Osteoblast (primary cell): ENCODE results near the gene PNPLA2. TPM values are rescaled to one million over a fixed set of nuclear protein-coding genes. Genes with fewer than 3 reads are reported as not detected.

Source experiments
- DNase-seq: peaks from one replicate; pipeline ENCODE4 v3.0.0; 2011; ENCODE audit warnings: low spot score, mixed read lengths; ENCODE audit not compliant: insufficient read length; ENCODE audit errors: missing footprints
- H2AFZ ChIP-seq: 2 replicates; pipeline ENCODE4 v1.6.0; 2011; ENCODE audit warnings: mild to moderate bottlenecking, low read length
- H3K27ac ChIP-seq: 2 replicates; pipeline ENCODE4 v1.5.1; 2011; ENCODE audit warnings: mild to moderate bottlenecking, low read depth, low read length, moderate library complexity
- H3K27me3 ChIP-seq: 2 replicates; pipeline ENCODE4 v1.6.0; 2012; ENCODE audit warnings: mild to moderate bottlenecking, control low read depth, inconsistent platforms, low read length, moderate library complexity; ENCODE audit not compliant: insufficient read depth
- H3K36me3 ChIP-seq: 2 replicates; pipeline ENCODE4 v1.5.1; 2011; ENCODE audit warnings: mild to moderate bottlenecking, low read length, control low read depth, moderate library complexity; ENCODE audit not compliant: insufficient read depth
- H3K4me1 ChIP-seq: 2 replicates; pipeline ENCODE4 v1.5.1; 2011; ENCODE audit warnings: mild to moderate bottlenecking, low read length, control low read depth, moderate library complexity; ENCODE audit not compliant: insufficient read depth
- H3K4me2 ChIP-seq: 2 replicates; pipeline ENCODE4 v1.6.0; 2011; ENCODE audit warnings: mild to moderate bottlenecking, low read length; ENCODE audit not compliant: insufficient read depth
- H3K4me3 ChIP-seq: fragments of 200-600 bp; sonication (generic); 3 replicates; pipeline ENCODE4 v1.5.1; 2012; ENCODE audit warnings: mild to moderate bottlenecking, low read length, inconsistent platforms; ENCODE audit not compliant: insufficient read depth
- H3K79me2 ChIP-seq: 2 replicates; pipeline ENCODE4 v1.6.0; 2012; ENCODE audit warnings: mild to moderate bottlenecking, low read length, control low read depth, inconsistent platforms; ENCODE audit not compliant: insufficient read depth
- H3K9me3 ChIP-seq: 2 replicates; pipeline ENCODE4 v1.5.1; 2011; ENCODE audit warnings: low read depth, low read length, control low read depth
- H4K20me1 ChIP-seq: 2 replicates; pipeline ENCODE4 v1.6.0; 2012; ENCODE audit warnings: mild to moderate bottlenecking, low read length, control low read depth; ENCODE audit not compliant: insufficient read depth
- total RNA-seq: library from RNA; depleted of rRNA; stranded (reverse); fragments of >200 nt; gene quantifications from 2 replicates; pipeline ENCODE4 v1.2.3, GENCODE V29; 2012
- TF ChIP-seq, protein P1 (sequence below): IDR thresholded peaks from 2 replicates; pipeline ENCODE4 v1.5.1; 2011; ENCODE audit warnings: mild to moderate bottlenecking, low read depth, low read length, moderate library complexity; ENCODE audit errors: extremely low read depth

PNPLA2 gene
- total RNA-seq, 1 donor: 32.6 TPM

DNA sequence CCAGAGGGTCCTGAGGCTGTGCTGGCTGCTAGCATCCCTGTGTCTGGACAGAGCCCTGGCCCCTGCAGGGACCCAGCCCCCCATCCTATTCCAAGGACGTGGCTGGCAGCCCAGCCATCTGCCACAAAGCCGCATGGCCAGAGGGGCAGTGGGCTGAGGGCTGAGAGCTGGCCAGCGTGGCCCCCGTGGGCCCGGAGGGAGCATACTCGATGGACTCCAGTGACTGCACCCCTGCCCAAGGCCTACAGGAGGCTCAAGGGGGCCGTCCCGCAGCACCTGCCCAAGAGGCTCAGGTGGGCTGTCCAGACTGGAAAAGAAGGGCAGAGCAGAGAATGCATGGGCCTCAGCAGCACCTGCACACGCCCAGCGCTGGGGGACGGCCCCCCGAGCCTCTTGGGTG lies 37.1 kb downstream of the PNPLA2 start:
- no peak for DNase-seq
- peaks cover 3% of the 10 kb centered on the region for H3K36me3 ChIP-seq
- no peak overlapping the region for H3K27ac ChIP-seq
- H3K9me3 ChIP-seq: no peaks in the 10 kb centered on the region
- peaks cover 7% of the 10 kb centered on the region for H3K4me1 ChIP-seq
- H4K20me1 ChIP-seq: peaks cover 63% of the 10 kb centered on the region
- H2AFZ ChIP-seq: no peak overlapping the region
- H3K4me3 ChIP-seq: no peak overlapping the region
- H3K79me2 ChIP-seq: peaks cover 90% of the 10 kb centered on the region
- H3K27me3 ChIP-seq: no peaks in the 10 kb centered on the region
- H3K4me2 ChIP-seq: no peak overlapping the region
- TF ChIP-seq, protein P1, sequence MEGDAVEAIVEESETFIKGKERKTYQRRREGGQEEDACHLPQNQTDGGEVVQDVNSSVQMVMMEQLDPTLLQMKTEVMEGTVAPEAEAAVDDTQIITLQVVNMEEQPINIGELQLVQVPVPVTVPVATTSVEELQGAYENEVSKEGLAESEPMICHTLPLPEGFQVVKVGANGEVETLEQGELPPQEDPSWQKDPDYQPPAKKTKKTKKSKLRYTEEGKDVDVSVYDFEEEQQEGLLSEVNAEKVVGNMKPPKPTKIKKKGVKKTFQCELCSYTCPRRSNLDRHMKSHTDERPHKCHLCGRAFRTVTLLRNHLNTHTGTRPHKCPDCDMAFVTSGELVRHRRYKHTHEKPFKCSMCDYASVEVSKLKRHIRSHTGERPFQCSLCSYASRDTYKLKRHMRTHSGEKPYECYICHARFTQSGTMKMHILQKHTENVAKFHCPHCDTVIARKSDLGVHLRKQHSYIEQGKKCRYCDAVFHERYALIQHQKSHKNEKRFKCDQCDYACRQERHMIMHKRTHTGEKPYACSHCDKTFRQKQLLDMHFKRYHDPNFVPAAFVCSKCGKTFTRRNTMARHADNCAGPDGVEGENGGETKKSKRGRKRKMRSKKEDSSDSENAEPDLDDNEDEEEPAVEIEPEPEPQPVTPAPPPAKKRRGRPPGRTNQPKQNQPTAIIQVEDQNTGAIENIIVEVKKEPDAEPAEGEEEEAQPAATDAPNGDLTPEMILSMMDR: no peak

DNA sequence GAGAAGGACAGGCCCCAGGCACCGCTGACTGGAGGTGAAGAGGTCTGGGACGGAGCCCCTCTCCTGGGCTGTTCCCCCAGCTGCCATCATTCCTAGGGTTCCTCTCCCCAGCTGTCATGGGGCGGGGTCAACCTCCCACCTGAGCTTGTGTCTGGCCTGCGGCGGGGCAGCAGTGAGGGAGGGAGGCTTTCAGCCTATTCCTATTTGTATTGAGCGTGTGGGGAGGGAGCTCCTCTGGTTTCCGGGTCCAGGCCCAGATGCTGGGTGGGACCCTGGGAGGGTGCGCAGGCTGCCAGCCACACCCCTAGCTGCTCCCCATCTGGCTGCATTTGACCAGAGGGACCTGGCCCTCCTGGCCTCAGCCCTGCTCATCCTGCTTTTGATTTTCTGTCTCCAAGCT lies 37.7 kb downstream of the PNPLA2 start:
- Histone ChIP-seq H3K4me2 (no peak overlapping the region), H3K27me3 (no peaks in the 10 kb centered on the region), H3K9me3 (no peaks in the 10 kb centered on the region), H3K4me3 (no peak overlapping the region), H3K27ac (no peak overlapping the region), H4K20me1 (peaks cover 59% of the 10 kb centered on the region), H3K36me3 (peaks cover 3% of the 10 kb centered on the region), H3K79me2 (peaks cover 87% of the 10 kb centered on the region), H3K4me1 (peaks cover 7% of the 10 kb centered on the region), H2AFZ (no peak overlapping the region)
- TF ChIP-seq, protein P1: no peak
- DNase-seq: no peak

DNA sequence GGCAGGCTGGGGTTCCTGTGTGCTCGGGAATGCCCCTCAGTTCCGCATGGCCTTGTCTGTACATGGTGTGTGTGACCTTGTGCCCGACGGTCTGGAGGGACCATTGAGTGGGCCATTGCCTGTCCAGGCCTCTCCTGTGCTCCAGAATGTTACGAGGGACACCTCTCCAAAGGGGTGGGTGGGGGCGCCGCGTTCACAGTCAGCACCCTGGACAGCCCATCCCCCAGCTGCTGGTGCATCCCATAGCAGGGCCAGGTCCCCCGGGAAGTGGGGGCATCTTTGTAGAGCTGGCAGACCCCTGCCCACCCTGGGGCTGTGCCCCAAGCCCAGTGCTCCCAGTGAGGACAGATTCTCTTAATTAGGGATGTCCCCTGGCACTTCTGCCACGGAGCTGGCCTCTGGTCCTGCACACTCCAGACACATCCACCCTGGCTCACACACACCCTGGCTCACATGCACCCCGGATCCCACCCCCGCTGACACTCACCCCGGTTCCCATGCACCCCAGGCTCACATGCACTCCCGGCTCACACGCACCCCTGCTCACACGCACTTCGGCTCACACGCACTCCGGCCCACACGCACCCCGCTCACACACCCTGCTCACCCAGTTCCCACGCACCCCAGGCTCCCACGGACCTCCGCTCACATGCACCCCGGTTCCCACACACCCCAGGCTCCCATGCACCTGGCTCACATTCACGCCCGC lies 39.5 kb downstream of the PNPLA2 start:
- DNase-seq: no peak
- Histone ChIP-seq H3K27ac (no peak overlapping the region), H3K79me2 (peaks cover 81% of the 10 kb centered on the region), H3K36me3 (peaks cover 3% of the 10 kb centered on the region), H3K4me2 (no peak overlapping the region), H3K9me3 (no peaks in the 10 kb centered on the region), H2AFZ (no peak overlapping the region), H3K4me3 (no peak overlapping the region), H3K27me3 (no peaks in the 10 kb centered on the region), H4K20me1 (peaks cover 68% of the 10 kb centered on the region), H3K4me1 (peaks cover 7% of the 10 kb centered on the region)
- TF ChIP-seq, protein P1: no peak

DNA sequence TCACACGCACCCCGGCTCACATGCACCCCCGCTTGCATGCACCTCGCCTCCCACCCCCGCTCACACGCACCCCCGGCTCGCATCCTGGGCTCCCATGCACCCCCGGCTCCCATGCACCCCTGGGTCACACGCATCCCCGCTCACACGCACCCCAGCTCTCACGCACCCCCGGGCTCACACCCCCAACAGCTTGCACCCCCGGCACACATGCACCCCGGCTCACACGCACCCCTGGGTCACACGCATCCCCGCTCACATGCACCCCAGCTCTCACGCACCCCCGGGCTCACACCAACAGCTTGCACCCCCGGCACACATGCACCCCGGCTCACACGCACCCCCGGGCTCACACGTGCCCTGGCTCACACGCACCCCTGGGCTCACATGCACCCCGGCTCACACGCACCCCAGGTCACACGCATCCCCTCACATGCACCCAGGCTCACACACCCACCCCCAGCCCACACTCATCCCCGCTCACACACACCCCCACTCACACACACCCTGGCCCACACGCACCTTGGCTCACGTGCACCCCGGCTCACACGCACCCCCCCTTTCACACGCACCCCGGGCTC lies 40.1 kb downstream of the PNPLA2 start:
- TF ChIP-seq, protein P1: no peak
- H4K20me1 ChIP-seq: peaks cover 64% of the 10 kb centered on the region
- H2AFZ ChIP-seq: no peak overlapping the region
- peaks cover 75% of the 10 kb centered on the region for H3K79me2 ChIP-seq
- no peak overlapping the region for H3K4me3 ChIP-seq
- peaks cover 7% of the 10 kb centered on the region for H3K4me1 ChIP-seq
- no peaks in the 10 kb centered on the region for H3K27me3 ChIP-seq
- no peak for DNase-seq
- no peaks in the 10 kb centered on the region for H3K9me3 ChIP-seq
- peaks cover 3% of the 10 kb centered on the region for H3K36me3 ChIP-seq
- H3K27ac ChIP-seq: no peak overlapping the region
- no peak overlapping the region for H3K4me2 ChIP-seq
